ENCODE results near the gene RPL36A. TPM values are rescaled to one million over a fixed set of nuclear protein-coding genes. Genes with fewer than 3 reads are reported as not detected.

The RPL36A gene
- total and polyA plus RNA-seq, 9 of the 15 experiments (the other 6 are each of a cell fraction or from before 2014, with no cell fraction given), result 412 to 4,539 (median 3,209) TPM

- TF ChIP-seq SNIP1 (IDR thresholded peaks at IDR 0.05; ENCODE audit: low read depth), result peak; percentile 87
- peak; percentile 84 for TF ChIP-seq MTA3 (IDR thresholded peaks at IDR 0.05; ENCODE audit: borderline replicate concordance)
- no peak for TF ChIP-seq CSDE1 (IDR thresholded peaks at IDR 0.05)
- no peak for TF ChIP-seq ZNF121 (CRISPR knock-in tag; conservative IDR thresholded peaks at IDR 0.05)
- no peak for TF ChIP-seq SMARCA4 (IDR thresholded peaks at IDR 0.05)
- peak; percentile 52 for TF ChIP-seq E2F8 (IDR thresholded peaks at IDR 0.05; ENCODE audit: low read depth, partially characterized antibody)
- peak; percentile 70 for TF ChIP-seq CXXC5 (CRISPR knock-in tag; IDR thresholded peaks at IDR 0.05)
- TF ChIP-seq POLR2A (conservative IDR thresholded peaks at IDR 0.05), result peak; percentile 99
- TF ChIP-seq CTCF (IDR thresholded peaks at IDR 0.05 in 2 of 3, conservative IDR thresholded peaks at IDR 0.05 in 1 of 3; ENCODE audit: insufficient read depth in 2 of 3, low read depth in 1 of 3, low read length in 3 of 3), result peak; percentile 79 to 82 (median 80)
- peak; percentile 90 for TF ChIP-seq GABPA (tag; conservative IDR thresholded peaks at IDR 0.05; ENCODE audit: low read depth)
Observed at GRCh38 chrX:101390664-101391525, at the start of gene RPL36A (continued).

Data from K562 (cell line).